ENCODE measurements around the gene C2orf78.

GRCh38 chr2:73812635-73813034 lies 28.7 kb downstream of the C2orf78 start:
- TF ChIP-seq CTCF (IDR thresholded peaks at IDR 0.05) = no peak
- no peak for TF ChIP-seq SP1 (CRISPR knock-in tag; conservative IDR thresholded peaks at IDR 0.05)
- TF ChIP-seq IRF2 (CRISPR knock-in tag; IDR thresholded peaks at IDR 0.05; ENCODE audit: borderline replicate concordance, low read depth) = no peak
- no peak for TF ChIP-seq SMAD4 (CRISPR knock-in tag; IDR thresholded peaks at IDR 0.05)
- no peak for TF ChIP-seq ATF3 (CRISPR knock-in tag; conservative IDR thresholded peaks at IDR 0.05)
- TF ChIP-seq MAX (CRISPR knock-in tag; IDR thresholded peaks at IDR 0.05) = no peak
- no peak for TF ChIP-seq NR3C1 (CRISPR knock-in tag; conservative IDR thresholded peaks at IDR 0.05; ENCODE audit: low read depth)
- no peak for TF ChIP-seq STAT6 (CRISPR knock-in tag; conservative IDR thresholded peaks at IDR 0.05; ENCODE audit: low read depth)
